HEK293T (cell line): ENCODE measurements around the gene PLSCR3.

Experiments
- CTCF ChIA-PET: fragments of 350-600 bp; formaldehyde crosslinking; extraction: SDS; loops from one replicate; lab custom pipeline; 2021; ENCODE audit warnings: antibody characterized with exemption, inconsistent platforms; lab: Yijun Ruan, JAX
- POLR2A ChIA-PET: fragments of 350-600 bp; formaldehyde crosslinking; extraction: SDS; loops from one replicate; lab custom pipeline; 2020; ENCODE audit warnings: antibody characterized with exemption, inconsistent platforms; lab: Yijun Ruan, JAX
- DNase-seq: peaks from one replicate; pipeline ENCODE4 v3.0.0; 2012; ENCODE audit warnings: mixed read lengths; ENCODE audit errors: extremely low spot score
- ARNT ChIP-seq: fragments of 450-650 bp; IDR thresholded peaks from 2 replicates; pipeline ENCODE4 v1.6.1; 2017; ENCODE audit warnings: mild to moderate bottlenecking
- BHLHE40 ChIP-seq: fragments of 450-650 bp; IDR thresholded peaks from 2 replicates; pipeline ENCODE4 v1.6.1; 2016; ENCODE audit warnings: mild to moderate bottlenecking, moderate library complexity, borderline replicate concordance
- CTBP1 ChIP-seq: fragments of 450-650 bp; IDR thresholded peaks from 2 replicates; pipeline ENCODE4 v1.6.1; 2016; ENCODE audit warnings: borderline replicate concordance
- ELF4 ChIP-seq: fragments of 450-650 bp; IDR thresholded peaks from 2 replicates; pipeline ENCODE4 v1.6.1; 2017; ENCODE audit warnings: antibody characterized with exemption
- FOXA1 ChIP-seq: fragments of 450-650 bp; IDR thresholded peaks from 2 replicates; pipeline ENCODE4 v1.6.1; 2016; ENCODE audit warnings: mild to moderate bottlenecking
- FOXK2 ChIP-seq: fragments of 450-650 bp; IDR thresholded peaks from 2 replicates; pipeline ENCODE4 v1.6.1; 2016; ENCODE audit warnings: mild to moderate bottlenecking
- FOXM1 ChIP-seq: fragments of 450-650 bp; IDR thresholded peaks from 2 replicates; pipeline ENCODE4 v1.6.1; 2017; ENCODE audit warnings: mild to moderate bottlenecking, borderline replicate concordance
- HDGF ChIP-seq: fragments of 450-650 bp; IDR thresholded peaks from 2 replicates; pipeline ENCODE4 v1.6.1; 2017; ENCODE audit warnings: antibody characterized with exemption, borderline replicate concordance
- L3MBTL2 ChIP-seq: fragments of 450-650 bp; conservative IDR thresholded peaks from 2 replicates; pipeline ENCODE4 v1.6.1; 2016; ENCODE audit warnings: mild to moderate bottlenecking
- LEF1 ChIP-seq: fragments of 450-650 bp; IDR thresholded peaks from 2 replicates; pipeline ENCODE4 v1.6.1; 2017; ENCODE audit warnings: mild to moderate bottlenecking, borderline replicate concordance
- NFRKB ChIP-seq: fragments of 450-650 bp; IDR thresholded peaks from 2 replicates; pipeline ENCODE4 v1.6.1; 2016; ENCODE audit warnings: mild to moderate bottlenecking, moderate library complexity
- PKNOX1 ChIP-seq: fragments of 450-650 bp; IDR thresholded peaks from 2 replicates; pipeline ENCODE4 v1.6.1; 2016
- SP1 ChIP-seq: fragments of 450-650 bp; IDR thresholded peaks from 2 replicates; pipeline ENCODE4 v1.6.1; 2017
- SUZ12 ChIP-seq: fragments of 450-650 bp; IDR thresholded peaks from 2 replicates; pipeline ENCODE4 v1.6.1; 2016; ENCODE audit warnings: mild to moderate bottlenecking
- TARDBP ChIP-seq: fragments of 450-650 bp; IDR thresholded peaks from 2 replicates; pipeline ENCODE4 v1.6.1; 2016
- ZNF384 ChIP-seq: fragments of 450-650 bp; IDR thresholded peaks from 2 replicates; pipeline ENCODE4 v1.6.1; 2016

PLSCR3 gene

GRCh38 chr17:7418472-7419152 is 24.3 kb upstream of the PLSCR3 start:
- no peak for DNase-seq
- ChIA-PET POLR2A (interaction anchor here (1.1 kb wide), 1 partner anchor 14 kb away, joined by 4 read pairs; the partner anchor contains the start of gene TMEM256), CTCF (interaction anchor here (0.9 kb wide), 1 partner anchor 18 kb away, joined by 3 read pairs; no protein-coding TSS in a partner anchor)
- no peak for TF ChIP-seq SP1
- TF ChIP-seq L3MBTL2, result no peak
- no peak for TF ChIP-seq NFRKB
- no peak for TF ChIP-seq TARDBP
- TF ChIP-seq FOXA1, result no peak
- no peak for TF ChIP-seq HDGF
- no peak for TF ChIP-seq ZNF384
- no peak for TF ChIP-seq ARNT
- no peak for TF ChIP-seq SUZ12
- no peak for TF ChIP-seq PKNOX1
- TF ChIP-seq BHLHE40, result no peak
- no peak for TF ChIP-seq ELF4

- no peak for TF ChIP-seq BHLHE40
- TF ChIP-seq ELF4, result no peak
- no peak for TF ChIP-seq FOXK2
- TF ChIP-seq TARDBP, result no peak
- TF ChIP-seq SP1, result no peak
- no peak for TF ChIP-seq FOXM1
- no peak for TF ChIP-seq FOXA1
- no peak for TF ChIP-seq ARNT
- TF ChIP-seq PKNOX1, result no peak
- no peak for TF ChIP-seq LEF1
- TF ChIP-seq SUZ12, result no peak
- TF ChIP-seq CTBP1, result no peak
- TF ChIP-seq HDGF, result no peak
- no peak for TF ChIP-seq L3MBTL2
- TF ChIP-seq NFRKB, result no peak
- TF ChIP-seq ZNF384, result no peak
- no peak for DNase-seq
- CTCF ChIA-PET, result no interaction called here
- POLR2A ChIA-PET, result no interaction called here
Observed at GRCh38 chr17:7417056-7417655, 22.8 kb upstream of the PLSCR3 start.

GRCh38 chr17:7416323-7416722 is 22.0 kb upstream of the PLSCR3 start:
- ChIA-PET POLR2A (no interaction called here), CTCF (no interaction called here)
- no peak for TF ChIP-seq BHLHE40
- no peak for TF ChIP-seq FOXM1
- no peak for TF ChIP-seq SP1
- no peak for TF ChIP-seq TARDBP
- TF ChIP-seq FOXK2, result no peak
- no peak for TF ChIP-seq ZNF384
- TF ChIP-seq ARNT, result no peak
- TF ChIP-seq FOXA1, result no peak
- no peak for TF ChIP-seq PKNOX1
- TF ChIP-seq NFRKB, result no peak
- no peak for TF ChIP-seq CTBP1
- no peak for TF ChIP-seq ELF4
- TF ChIP-seq SUZ12, result no peak
- no peak for TF ChIP-seq LEF1
- no peak for TF ChIP-seq L3MBTL2
- TF ChIP-seq HDGF, result no peak
- DNase-seq, result no peak

- POLR2A ChIA-PET, result no interaction called here
- no peak for DNase-seq
- TF ChIP-seq HDGF (no peak), FOXK2 (no peak), SP1 (no peak), L3MBTL2 (no peak), SUZ12 (no peak), FOXM1 (no peak)
- CTCF ChIA-PET, result no interaction called here
Observed at GRCh38 chr17:7415784-7416183, 21.5 kb upstream of the PLSCR3 start.

- POLR2A ChIA-PET, result no interaction called here
- CTCF ChIA-PET, result no interaction called here
- TF ChIP-seq LEF1, result no peak
- TF ChIP-seq FOXK2, result no peak
- TF ChIP-seq SP1, result no peak
- no peak for TF ChIP-seq HDGF
- no peak for TF ChIP-seq NFRKB
- TF ChIP-seq ARNT, result no peak
- TF ChIP-seq L3MBTL2, result no peak
- TF ChIP-seq SUZ12, result no peak
- no peak for TF ChIP-seq ZNF384
- TF ChIP-seq BHLHE40, result no peak
- no peak for TF ChIP-seq ELF4
- TF ChIP-seq PKNOX1, result no peak
- no peak for TF ChIP-seq TARDBP
- TF ChIP-seq FOXA1, result no peak
- DNase-seq, result no peak
Observed at GRCh38 chr17:7414837-7415236, 20.5 kb upstream of the PLSCR3 start.
